DLD1 (cell line): ENCODE results near the gene PI16.
"Not testable (repeated sequence)": the region's sequence is repeated elsewhere in the genome, so short reads cannot be mapped to it uniquely, and the experiment has no call there.

ENCODE experiments used
- in situ Hi-C: cut with HindIII; loops from 2 replicates; pipeline ENCODE4 v1.10.0; 2017; ENCODE audit warnings: low sequenced_read_pairs

The PI16 gene

DNA sequence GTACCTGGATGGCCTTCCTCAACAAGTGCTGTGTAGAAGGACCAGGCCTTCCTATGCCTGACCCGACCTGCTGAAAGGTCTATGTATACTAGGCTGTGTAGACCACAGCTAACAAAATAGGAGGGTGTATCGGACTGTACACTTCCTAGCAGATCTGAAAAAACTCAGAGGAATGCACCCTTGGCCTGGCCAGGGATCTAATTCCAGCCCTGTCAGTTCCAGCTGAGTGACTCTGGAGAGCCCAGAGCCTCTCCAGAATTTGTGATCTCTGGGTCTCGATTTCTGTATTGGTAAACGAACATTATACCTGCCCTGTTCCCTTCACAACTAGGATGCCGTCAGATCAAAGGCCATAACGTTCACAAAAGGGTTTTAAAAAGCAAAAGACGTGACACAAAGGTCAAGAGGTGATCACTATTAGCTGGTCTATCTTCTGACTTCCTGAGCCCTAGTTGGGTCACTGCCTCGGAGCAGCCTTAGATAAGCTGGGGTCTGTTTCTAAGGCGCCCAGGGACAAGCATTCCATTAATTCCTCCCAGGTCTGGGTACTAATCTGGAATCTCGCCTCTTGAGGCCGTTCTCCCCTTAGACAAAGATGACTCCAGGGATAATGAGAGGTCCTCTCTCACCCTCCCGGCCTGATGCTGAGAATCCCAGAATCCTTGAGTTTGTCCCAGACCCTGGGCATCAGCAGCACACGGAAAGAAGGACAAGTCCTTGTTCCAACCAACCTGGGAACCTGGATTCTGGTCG lies 17.6 kb downstream of the PI16 start:
- in situ Hi-C loops: no loop called here

DNA sequence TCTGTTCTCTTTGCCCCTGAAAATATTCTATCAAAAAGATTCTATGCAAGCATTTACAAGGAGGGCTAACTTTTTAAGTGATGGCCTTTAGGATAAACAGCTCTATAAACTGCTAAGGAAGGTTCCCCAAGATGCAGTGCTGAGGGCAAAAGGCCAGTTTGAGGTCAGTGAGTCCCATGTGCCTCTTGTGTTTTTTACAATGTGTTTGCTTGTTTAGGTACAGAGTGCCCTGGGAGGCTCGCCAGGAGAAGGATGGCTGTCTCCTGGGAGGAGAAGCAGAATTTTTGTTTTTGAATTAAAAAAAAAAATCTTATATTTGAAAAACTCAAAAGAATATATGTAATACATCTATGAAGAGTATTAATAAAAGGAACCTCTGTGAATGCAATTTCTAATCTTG lies 18.7 kb downstream of the PI16 start:
- in situ Hi-C loops: no loop called here

DNA sequence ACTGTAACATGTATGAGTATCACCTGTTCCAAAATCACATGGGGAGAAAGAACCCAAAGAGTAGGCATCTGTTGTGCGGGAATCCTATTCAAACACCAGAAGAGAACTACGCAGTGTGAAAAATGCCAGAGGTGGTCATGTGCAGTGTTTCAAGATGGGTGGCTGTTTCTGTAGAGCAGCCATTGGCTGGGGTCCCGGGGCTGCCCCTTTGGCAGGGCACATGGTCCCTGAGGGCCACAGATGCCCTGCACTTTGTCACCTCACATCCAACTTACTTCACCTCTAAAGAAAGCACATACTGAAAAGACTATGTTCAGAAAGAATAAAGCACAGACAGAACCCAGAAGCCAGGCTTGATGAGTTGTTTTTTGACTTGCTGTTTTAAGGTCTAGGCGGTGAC lies 19.1 kb downstream of the PI16 start:
- in situ Hi-C loops: no loop called here

DNA sequence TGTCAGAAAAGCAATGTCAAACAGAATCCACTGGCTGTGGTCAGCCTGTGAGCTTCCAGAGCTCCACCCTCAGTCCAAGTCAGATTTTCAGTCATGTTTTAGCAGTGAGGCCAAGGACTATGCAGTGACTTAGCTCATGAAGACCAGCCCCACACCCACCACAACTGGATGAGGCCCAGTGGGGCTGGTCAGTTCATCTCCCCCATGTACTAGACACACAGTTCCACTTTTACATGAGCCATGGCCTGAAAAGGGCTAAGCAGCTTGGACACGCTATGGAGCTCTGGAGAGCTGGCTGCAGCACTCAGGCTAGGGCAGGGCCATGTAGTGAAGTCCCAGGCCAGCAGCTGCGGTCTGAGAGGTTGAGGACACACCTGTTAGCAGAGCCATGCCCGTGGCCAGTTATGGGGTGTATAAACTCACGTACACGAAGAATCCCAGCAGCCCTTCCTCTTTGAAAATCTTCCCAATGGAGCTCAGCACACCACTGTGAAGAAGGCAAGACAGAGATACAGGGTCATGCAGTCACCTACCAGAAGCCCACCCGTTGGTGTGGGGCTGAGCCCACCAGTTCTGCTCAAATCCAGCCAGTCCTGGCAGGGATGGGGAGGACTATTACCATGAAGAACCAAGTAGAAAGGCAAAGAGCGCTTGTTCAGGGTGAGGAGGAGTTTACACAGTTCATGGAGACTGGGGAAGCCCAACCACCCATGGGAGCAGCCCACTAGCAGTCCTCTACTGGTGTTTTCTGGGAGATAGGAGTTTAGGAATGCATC lies 20.9 kb downstream of the PI16 start:
- in situ Hi-C loops: no loop called here

DNA sequence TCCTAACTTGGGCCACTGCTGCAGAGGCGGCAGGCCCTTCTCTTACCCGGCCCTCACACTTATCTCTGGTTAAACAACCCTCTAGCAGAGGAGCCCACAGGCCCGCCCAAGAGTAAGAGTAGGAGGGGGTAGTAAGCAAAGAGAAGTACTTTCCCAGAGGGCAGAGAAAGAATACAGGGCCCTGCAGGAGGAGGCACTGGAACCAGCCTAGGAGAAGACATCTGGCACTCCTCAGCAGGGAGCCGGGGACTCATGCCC lies 21.4 kb downstream of the PI16 start:
- in situ Hi-C loops: no loop called here

DNA sequence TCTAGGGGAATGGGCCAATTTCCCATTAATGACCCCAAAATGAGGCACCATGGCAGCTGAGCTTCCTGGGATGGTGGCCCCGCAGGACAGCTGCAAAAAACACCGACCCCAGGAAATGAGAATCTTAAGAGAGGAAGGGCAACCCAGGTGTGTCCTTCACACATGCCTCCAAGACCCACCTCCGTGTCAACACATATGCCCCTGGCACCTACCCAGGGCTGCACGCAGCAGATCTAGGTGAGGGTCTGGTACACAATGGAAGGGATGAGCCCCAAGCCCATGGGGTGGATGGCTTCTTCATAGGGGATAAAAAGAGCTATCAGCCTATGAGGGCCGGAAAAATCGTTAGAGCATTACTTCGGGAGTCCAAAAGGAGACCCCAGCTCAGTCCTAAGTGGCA lies 22.0 kb downstream of the PI16 start:
- in situ Hi-C loops: no loop called here

DNA sequence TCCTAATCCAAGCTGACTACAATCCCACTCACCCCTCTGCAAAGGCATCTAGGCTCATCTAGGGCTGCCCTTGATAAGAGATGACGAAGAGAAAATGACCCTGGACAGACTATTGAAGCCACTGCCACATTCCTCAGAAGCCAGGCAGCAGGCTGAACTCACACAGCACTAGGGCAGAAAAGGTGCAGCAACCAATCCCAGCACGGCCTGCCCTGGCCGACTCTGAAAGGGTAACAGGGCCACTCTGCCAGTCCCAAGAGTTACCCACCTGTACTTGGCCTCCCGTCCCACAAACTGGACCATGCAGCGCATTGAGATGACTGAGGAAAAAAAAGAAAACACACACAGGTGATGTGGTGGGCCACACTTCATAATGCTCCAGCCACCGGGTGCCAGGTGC lies 22.4 kb downstream of the PI16 start:
- in situ Hi-C loops: no loop called here

DNA sequence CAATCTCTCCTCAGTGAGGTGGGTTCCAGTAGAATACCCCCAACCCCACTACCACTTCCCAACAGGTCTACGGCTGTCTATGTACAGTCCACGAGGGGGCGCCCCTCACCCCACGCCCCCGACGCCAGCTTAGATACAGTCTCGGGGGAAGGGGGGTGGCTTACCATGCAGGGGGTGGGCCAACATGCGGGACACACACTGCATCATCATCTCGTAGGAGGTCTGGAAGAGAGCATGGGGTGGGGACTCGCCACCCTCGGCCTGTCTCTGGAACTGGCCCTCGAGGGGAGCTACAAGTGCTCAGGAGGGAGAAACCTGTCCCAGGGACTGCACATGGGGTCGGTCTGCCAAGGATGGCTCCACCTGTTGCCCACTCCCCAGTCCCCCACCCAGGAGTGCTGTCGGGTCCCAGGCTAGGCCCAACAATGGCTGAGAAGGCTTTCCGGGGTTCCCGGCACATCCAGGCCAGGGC lies 23.0 kb downstream of the PI16 start:
- in situ Hi-C loops: no loop called here

DNA sequence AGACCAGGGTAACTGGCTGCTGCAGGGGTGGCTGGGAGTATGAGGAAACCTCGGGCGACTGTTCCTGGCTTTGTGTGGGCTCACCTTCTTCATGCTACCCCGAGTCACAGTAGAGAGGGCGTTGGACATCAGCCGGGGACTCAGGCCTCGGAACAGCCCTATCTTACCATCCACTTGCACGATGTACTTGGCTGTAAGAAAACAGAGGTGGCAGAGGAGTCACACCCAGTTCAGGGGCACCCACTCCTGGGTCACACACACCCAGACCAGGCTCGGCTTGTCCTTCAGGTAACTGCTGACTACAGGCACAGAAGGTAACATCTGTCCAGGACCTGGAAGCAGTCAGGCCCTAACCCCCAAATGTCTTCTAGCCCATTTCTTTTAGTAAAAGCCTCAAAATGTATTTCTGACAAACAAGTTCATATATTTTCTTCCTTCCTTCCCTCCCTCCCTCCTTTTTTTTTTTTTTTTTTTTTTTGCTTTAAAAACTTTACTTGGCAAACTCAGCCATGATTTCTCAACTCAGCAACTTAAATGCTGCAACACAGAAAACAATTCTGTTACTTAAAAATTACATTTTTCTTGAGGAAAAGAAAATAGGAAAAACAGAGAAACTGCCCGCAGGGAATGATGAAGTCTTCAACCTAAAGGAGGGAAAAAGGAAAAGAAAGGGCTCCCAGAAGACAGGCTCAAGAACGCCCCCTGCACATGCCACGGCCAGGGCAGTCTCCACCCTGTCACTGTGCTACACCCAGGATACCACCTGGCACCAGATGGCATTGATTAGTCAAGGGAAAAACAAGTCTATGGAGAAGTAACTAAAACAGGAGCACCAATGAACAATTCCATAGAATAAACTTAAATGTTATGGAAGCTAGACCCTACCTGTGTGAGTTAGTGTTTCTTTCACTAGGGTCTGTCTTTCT lies 24.1 kb downstream of the PI16 start:
- in situ Hi-C loops: no loop called here

DNA sequence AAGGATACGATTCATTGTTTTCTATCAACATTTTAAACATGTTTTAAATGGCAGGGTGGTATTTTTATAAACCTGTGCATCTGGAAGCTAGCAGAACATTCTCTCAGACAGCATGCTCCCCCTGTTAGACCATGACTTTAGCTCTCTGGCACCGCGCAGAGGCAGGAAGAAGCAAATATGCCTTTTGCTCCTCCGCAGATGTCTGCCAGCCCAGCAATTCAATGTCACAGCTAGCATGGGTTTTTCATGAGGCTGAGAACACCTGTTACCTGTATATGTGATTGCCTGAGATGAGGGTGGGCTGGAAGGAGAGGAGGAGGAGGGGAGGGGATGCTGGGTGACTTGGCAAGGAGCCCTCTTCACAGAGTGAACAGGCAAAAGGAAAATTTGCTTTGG lies 24.8 kb downstream of the PI16 start:
- in situ Hi-C loops: no loop called here

DNA sequence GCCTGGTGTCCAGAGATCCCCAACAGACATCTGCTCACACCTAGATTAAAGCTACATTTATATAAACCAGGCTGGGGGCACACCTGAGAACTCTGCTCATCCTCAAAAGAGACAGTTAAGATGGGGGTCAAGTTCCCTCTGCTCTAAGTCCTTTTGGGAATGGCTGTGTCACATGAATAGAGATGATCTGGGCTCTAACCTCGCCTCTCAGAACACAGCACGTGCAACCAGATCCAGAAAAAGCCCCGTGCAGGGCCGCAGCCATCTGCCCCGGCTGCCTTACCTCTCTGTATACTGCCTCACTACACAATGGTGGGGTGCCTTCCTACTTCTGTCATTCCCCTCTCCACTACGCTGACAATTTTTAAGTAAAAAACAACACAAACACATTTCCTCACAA lies 25.6 kb downstream of the PI16 start:
- in situ Hi-C loops: no loop called here

DNA sequence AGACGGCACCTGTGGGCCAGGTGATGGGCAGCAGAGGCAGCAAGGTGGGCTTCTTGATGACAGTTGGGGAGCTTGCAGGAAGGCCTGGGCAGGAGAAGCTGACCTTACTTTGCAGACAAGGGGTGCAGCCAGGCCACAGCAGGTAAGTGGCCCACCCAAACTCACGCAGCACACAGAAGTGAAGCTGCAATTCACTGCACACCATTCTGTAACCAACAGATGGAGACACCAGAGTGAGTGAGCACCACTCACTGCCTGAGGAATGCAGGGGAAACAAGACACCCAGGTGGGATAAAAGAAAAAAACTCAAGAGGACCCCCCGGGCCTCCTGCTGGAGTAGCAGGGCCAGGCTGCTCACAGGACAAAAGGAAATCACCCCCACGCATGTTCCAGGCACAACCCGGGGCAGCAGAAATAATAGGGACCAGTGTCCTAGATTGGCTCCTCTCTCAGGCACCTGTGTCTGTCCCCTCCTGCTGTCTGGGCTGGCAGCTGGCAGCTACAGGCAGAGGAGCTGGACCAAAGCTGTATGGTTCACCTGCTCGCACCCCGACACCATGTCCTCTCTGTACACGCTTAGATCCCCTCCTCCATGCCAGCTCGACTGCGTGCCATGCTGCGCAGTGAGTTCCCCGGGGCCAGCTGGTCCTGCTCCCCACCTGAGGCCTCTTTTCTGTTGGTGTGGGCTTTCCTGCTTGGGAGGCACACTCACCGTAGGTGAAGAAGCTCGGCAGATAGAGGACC lies 26.5 kb downstream of the PI16 start:
- in situ Hi-C loops: no loop called here

DNA sequence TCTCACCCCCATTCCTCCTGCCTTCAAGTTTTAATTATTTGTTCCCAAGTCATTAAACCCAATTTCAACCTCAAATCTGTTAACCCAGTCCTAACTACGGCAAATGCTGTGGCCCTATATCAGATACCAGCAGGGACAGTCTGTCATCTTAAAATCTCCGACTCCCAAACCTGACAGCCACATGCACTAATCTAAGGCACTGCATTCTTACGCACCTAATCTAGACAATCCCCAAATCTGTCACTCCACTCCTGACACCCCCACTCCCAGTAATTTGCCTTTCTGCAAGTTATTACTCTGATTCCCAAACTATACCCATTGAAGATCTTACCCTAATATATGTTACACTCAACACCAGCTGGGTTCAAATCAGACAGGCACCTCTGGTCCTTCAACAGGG lies 29.0 kb downstream of the PI16 start:
- in situ Hi-C loops: no loop called here

DNA sequence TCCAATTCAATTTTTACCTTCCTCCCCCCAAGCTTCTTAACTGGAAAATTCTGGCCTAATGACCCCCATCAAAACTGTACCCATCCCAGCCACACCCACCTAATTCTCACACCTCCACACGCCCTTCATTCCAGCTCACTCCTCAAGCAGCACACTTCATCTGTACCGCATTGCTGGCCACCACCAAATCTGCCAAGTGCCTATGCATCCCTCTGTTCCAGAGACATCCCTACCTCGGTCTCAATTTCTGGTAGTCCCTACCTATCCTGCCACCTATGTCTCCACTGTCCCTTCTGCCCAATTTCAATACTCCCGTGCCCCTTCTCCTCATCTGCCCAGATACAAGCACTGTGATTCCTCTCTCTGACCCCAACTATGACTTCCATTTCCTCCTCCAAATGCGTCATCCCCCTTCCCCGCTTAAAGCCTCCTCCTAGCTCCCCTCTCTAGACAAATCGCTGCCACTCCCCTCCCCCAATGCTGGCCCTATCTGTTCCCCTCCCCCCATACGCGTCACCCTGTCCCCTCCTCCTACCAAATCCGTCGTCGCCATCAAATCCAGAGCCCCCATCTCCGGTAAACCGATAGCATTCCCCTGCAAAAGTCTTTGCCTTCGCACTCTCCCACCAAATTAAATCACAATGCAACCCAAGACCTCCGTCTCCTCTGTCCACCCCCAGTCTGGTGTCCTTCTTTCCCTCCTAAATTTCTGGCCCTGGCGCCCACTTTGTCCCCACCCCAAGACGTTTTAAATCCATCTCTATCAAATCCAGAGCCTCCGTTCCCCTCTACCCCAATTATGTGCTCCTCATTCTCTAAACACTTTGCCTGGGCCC lies 30.3 kb downstream of the PI16 start:
- in situ Hi-C loops: no loop called here

DNA sequence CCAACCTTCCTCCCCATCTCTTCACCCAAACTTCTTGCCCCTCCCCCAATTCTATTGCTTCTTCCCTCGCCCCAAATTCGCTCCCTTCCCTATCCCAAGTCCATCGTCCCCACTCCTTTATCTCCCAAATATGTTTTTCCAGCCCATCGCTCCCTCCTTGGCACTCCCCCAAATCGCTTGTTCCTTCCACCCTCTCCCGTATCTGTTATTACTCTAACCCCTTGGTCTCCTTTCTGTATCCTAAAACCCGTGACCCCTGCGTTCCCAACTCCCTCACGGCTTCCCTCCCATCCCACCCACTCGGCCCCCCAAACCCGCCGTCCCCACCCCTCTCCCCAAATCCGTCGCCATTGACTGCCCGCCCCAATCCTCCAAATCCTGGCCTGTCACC lies 30.9 kb downstream of the PI16 start:
- in situ Hi-C loops: no loop called here

DNA sequence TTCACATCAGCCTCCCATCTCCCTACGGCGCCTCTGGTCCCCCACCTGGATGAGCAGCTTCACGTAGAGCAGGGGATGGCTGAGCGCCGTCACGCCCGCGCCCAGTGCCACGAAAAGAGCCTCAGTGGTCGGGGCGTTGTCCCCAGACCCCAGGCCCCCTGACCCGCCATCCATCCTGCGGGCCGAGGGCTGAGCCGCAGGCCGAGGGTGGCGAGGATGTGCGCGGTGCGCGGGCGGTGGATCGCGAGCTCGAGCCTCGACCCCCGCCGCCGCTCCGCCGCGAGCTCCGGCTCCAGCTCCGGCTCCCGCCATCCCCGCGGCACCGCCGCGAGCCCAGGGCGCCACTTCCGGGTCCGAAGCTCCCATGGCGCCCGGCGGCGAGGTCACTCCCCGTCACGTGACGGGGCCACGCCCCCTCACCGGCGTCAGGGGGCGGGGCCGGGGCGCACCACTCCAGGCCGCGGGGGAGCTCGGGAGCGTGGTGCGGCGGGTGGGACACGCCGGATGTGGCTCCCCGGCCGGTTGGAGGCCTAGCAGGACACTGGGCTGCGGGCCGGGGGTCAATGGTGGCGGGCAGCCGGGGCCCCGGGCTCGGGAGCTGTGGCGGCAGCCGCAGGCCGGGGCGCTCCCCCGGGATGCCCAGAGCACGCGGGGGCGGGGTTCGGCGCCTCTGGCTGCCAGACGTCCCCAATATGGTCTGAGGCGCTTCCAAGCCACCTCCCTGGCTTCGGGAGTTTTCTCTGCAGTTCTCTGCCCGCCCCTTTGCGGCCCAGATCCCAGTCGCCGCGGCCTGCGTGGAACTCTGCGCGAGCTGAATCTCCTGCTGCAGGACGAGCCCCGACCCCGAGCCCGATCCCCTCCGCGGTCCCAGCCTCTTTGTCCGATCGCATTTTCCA lies 31.5 kb downstream of the PI16 start, which contains the start of gene MTCH1:
TSS of gene MTCH1 (minus strand) at position 389 of the 896 bp plus-strand sequence. CDS start at position 366, 23 bp downstream.
- in situ Hi-C loops: no loop called here

DNA sequence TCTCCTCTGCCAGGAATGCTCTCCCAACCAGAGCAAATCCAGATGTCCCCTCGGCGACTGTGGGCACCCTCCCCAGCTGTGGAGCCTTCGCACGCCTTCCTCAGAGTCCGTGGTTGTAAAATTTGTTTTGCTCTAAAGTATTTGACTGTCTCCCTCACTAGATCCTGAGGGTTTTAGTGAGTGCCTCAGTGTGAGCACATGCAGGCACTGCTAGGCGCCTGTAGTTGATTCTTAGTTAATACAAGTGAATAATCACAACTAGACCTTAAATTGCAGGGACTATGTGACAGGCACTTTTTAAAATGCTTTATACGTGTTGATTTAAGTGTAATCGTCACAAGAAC lies 32.1 kb downstream of the PI16 start:
- in situ Hi-C loops: no loop called here

DNA sequence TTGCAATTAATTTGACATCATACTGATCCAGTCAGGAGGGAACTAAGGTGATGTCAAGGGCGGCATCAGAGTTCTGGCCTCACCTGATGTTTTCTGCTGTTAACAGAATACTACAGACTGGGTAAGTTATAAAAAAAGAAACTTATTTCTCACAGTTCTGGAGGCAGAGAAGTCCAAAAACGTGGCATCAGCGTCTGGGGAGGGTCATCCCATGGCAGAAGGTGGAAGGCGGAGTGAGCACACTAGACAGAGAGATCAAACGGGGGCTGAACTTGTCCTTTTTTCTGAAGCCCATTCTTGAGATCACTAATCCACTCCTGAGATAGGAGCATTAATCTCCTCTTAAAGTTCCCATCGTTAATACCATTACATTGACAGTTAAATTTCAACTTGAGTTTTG lies 34.7 kb downstream of the PI16 start:
- in situ Hi-C loops: no loop called here

DNA sequence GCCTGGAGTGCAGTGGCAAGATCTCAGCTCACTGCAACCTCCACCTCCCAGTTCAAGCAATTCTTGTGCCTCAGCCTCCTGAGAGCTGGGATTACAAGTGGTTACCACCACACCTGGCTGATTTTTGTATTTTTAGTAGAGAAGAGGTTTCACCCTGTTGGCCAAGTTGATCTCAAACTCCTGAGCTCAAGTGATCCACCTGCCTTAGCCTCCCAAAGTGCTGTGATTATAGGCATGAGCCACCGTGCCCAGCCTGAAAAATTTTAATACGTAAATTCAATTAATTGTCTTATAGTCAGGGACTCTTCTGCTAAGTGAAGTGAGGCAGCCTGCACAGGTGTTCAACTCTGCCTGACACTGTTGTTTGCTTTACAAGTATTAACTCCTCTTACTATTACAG lies 35.9 kb downstream of the PI16 start:
- in situ Hi-C loops: not testable (repeated sequence)
